D721Med (cell line): ENCODE measurements around the gene TNP2.

Source experiments
- DNase-seq: peaks from one replicate; pipeline ENCODE4 v3.0.0; 2011; ENCODE audit warnings: low spot score; ENCODE audit not compliant: insufficient read length
- FAIRE-seq: peaks from 2 replicates; lab custom pipeline; 2011; peaks lifted over from hg19 to GRCh38; lab: Jason Lieb, UNC
- TF ChIP-seq, protein P1 (sequence below): IDR thresholded peaks from 2 replicates; pipeline ENCODE4 v1.5.1; 2012; ENCODE audit warnings: mild to moderate bottlenecking, control low read depth; ENCODE audit not compliant: insufficient read depth; ENCODE audit errors: missing control alignments

The TNP2 gene

DNA sequence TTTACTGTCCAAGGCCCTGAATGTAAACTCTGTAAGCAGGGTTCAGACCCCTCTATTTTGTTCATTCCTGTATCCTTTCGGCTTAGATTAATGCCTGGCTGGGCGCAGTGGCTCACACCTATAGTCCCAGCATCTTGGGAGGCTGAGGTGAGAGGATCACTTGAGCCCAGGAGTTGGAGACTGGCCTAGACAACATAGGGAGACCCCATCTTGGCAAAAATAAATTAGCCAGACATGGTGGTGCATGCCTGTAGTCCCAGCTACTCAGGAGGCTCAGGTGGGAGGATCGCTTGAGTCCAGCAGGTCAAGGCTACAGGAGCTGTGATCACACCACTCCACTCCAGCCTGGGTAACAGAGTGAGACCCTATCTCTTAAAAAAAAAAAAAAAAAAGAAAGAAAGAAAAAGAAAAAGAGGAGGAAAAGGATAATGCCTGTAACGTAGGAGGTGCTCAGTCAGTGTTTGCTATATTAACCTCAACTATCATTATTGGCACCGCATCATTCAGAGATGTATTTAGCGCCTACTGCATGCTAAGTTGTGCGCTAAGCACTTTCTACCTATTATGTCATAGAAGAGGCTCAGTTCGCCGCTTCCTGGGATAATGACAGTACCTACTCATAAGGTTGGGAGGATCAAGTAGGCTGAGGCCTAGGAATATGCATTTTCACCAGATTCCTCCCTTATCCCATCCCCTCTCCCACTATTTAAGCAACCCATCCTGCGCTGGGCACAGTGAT is 18.2 kb downstream of the TNP2 start:
- FAIRE-seq = no peak
- no peak for DNase-seq
- TF ChIP-seq, protein P1, sequence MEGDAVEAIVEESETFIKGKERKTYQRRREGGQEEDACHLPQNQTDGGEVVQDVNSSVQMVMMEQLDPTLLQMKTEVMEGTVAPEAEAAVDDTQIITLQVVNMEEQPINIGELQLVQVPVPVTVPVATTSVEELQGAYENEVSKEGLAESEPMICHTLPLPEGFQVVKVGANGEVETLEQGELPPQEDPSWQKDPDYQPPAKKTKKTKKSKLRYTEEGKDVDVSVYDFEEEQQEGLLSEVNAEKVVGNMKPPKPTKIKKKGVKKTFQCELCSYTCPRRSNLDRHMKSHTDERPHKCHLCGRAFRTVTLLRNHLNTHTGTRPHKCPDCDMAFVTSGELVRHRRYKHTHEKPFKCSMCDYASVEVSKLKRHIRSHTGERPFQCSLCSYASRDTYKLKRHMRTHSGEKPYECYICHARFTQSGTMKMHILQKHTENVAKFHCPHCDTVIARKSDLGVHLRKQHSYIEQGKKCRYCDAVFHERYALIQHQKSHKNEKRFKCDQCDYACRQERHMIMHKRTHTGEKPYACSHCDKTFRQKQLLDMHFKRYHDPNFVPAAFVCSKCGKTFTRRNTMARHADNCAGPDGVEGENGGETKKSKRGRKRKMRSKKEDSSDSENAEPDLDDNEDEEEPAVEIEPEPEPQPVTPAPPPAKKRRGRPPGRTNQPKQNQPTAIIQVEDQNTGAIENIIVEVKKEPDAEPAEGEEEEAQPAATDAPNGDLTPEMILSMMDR = no peak

DNA sequence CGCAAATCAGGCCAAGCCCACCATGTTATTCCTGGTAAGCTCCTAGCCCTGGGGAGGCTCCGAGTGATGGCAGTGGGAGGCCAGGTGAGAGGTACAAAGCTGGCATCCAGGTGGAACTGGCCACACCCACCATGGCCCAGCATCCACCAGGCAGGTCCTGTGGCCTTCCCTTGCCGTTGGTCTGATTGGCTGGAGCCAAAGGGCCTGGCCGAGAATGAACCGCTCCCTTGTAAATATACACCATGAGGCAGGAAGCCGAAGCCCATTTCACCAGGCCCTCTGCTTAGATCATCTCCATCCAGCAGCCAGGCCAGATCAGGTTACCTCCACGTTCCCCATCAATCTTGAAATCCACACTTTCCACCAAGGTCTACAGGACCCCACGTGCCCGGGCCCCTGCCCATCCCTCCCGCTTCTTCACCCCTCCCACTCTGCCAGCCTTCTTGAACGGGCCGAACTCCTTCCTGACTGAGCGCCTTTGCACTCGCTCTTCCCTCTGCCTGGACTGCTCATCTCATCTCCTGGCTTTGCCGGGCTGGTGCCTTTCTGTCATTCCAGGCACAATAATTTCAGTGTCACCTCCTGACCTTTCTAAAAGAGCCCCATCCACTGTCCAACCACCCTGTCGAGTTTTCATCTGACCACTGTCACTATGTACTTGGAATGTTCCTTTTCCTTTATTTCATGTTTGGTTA is 18.9 kb downstream of the TNP2 start:
- TF ChIP-seq, protein P1 = no peak
- no peak for DNase-seq
- FAIRE-seq = no peak

DNA sequence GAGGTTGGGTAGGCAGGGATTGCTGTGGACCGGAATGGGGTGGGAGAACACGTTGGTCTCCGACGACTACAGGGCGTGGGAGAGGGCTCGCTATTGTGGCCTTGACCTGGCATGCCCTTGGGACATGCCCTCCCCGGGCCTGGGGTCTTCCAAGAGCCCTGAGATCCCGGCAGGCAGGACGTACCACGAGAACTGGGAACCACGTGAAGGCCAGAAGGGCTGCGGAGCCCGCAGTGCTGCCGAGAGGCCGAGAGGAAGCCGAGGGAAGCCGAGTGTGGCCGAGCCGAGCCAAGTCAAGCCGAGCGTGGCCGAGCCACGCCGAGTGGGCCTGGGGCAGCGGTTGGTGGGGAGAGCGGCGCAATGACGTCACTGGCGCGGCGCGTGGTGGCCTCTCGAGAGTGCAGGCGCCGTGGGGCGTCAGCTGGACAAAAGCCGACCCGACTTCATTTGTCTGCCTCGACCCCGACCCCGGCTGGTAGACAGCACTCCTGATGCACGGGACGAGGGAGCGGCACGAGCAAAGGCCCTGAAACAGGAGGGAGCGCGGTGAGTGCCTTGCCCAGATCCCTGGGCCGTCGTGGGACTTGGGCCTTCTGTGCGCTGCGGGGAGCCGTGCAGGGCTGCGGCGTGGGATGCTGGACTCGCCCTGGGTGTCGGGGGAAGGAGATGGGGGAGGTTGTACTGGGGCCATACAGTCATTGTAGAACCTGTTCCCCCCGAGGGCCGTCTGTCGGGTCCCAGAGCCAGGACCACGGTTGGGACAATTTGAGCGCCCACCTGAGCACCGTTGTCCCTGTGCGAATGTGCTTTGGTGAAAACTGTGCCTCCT is 19.7 kb downstream of the TNP2 start:
- FAIRE-seq (no peak), DNase-seq (no peak)
- TF ChIP-seq, protein P1 = no peak

DNA sequence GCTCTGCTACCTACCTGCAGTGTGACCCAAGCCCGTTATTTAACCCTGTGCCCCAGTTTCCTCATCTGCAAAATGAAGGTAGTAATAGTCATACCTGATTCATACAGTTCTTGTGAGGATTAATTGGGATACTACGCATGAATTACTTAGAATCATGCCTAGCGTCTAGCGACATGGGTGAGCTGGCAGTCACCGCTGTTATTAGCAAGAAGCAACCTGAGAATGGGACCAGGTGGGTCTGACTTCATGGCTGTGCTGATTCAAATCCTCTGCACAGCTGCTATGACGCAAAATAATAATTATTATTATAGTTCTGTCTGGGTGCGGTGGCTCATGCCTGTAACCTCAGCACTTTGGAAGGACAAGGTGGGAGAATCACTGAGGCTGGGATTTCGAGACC is 21.0 kb downstream of the TNP2 start:
- DNase-seq = no peak
- FAIRE-seq = no peak

DNA sequence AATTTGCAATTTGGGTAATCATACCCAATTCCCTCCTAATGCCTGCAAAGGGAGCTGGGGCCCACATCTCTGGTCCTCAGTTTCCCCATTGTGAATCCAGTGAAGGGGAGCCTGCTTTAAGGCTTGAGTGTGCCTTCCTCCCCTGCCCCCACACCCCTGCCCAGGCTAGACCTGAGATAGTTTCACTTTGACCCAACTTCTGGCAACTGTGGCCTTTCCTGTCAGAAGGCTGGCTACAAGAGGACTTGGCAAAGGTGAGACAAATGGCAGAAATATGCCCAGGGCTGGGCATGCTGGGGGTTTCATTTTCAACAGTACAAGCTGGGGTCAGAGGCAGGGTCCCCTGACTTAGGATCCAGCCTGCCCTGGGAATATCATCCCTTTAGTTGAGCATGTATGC is 23.1 kb downstream of the TNP2 start:
- TF ChIP-seq, protein P1 = no peak
- FAIRE-seq (no peak), DNase-seq (no peak)

More for the DNA sequence above, 21.0 kb downstream of the TNP2 start:
- TF ChIP-seq, protein P1 = no peak

DNA sequence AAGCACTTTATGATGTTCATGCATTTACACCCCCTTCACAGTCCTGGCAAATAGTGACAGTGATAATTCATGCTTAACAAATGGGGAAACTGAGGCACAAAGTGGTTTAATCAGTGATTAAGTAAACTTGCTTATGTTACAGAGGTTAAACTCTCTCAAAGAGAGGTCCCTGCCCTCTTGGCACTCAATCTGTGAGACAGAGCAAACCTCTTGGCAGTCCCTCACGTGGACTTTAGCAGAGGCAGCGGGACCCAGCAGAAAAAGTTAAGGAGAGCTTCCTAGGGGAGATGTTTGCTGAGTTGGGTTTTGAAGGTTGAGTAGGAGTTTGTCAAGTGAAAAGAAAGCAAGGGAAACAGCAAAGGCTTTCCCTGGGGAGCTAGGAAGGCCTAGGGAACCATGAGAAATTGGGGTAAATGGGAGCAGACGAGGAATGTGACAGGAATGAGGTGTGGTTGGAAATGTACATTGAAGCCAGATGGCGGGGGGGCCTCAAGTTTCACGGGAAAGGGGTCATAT is 23.8 kb downstream of the TNP2 start:
- DNase-seq = no peak
- no peak for FAIRE-seq
- TF ChIP-seq, protein P1 = no peak
